ENCODE data around the gene IGSF21.

- TF ChIP-seq CTCF (conservative IDR thresholded peaks at IDR 0.05; ENCODE audit: low read depth, low read length) (no peak), USF2 (IDR thresholded peaks at IDR 0.05; ENCODE audit: low read depth, low read length) (no peak), MAZ (IDR thresholded peaks at IDR 0.05; ENCODE audit: borderline replicate concordance, low read depth, low read length) (no peak), CEBPB (IDR thresholded peaks at IDR 0.05; ENCODE audit: low read depth, low read length) (no peak), RFX5 (IDR thresholded peaks at IDR 0.05; ENCODE audit: low read depth, low read length) (no peak), FOS (IDR thresholded peaks at IDR 0.05; ENCODE audit: low read depth, low read length) (no peak), POLR2A (IDR thresholded peaks at IDR 0.05; ENCODE audit: low read depth, low read length) (no peak)
These were observed 93.3 kb downstream of the IGSF21 start for GRCh38 chr1:18200918-18201317.

All from IMR-90 (cell line).